Stimulated activated CD4-positive, alpha-beta T cell treated with anti-CD3 and anti-CD28 coated beads, Interleukin-1b, Interleukin-23, amount 100 ng/mL, for 1 hour (primary cell): ENCODE data around the gene VIPR2.

ENCODE experiments used
- DNase-seq, 2 donors: peaks; one replicate each; pipeline ENCODE4 v3.0.0-alpha.2; 2020; ENCODE audit warnings: low read depth in 2 of 2

Gene VIPR2

DNA sequence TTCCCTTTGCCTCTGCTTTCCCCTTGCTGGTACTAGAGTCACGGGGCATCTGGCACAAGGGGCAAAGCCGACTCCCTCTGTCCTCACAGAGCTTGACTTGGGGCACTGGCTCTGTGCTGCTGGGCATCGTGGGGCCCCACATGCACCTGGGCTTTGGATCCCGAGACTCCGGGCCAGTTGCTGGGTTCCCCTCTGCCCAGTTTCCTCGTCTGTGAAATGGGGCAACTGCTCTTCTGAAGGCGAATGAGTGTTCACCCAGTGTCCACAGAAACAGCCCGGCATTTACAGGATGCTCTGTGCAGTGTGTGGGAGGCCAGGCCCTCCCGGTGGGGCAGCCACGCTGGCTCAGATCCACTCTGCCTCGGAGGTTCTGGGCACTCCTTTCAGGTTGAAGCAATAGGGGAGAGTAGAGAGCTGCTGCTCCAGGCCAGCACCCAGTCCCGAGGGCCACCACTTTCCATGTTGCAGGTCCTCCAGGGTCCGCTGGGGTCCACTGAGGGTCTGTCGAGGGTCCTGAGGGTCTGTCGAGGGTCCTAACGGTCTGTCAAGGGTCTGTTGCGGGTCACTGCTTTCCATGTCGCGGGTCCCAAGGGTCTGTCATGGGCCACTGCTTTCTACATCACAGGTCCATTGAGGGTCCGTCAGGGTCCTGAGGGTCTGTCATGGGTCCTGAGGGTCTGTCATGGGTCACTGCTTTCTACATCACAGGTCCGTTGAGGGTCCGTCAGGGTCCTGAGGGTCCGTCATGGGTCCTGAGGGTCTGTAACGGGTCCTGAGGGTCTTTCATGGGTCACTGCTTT, 103.6 kb downstream of the VIPR2 start:
- DNase-seq, result no peak

DNA sequence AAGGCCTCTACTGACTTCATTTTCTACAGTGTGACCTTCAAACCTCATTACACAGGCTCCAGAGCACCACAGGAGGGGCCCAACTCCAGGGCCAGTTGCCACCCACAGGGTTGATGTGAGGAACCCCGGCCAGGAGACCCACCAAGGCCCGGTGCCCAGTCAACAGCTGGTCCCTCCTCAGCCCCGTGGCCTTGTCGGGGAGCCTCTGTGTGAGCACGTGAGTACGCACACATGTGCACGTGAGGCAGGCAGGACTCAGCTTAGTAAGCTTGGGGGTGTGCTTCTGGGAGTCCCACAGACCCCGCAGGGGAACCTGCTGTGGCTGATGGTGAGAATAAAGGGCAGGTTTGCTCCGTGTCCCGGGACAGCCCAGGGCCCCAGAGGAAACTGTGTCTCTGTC, 104.5 kb downstream of the VIPR2 start:
- DNase-seq, result no peak

- no peak for DNase-seq
Measured at GRCh38 chr7:159039716-159040115, 105.0 kb downstream of the VIPR2 start.

- no peak for DNase-seq
Measured at GRCh38 chr7:159038066-159038465, 106.6 kb downstream of the VIPR2 start.

DNA sequence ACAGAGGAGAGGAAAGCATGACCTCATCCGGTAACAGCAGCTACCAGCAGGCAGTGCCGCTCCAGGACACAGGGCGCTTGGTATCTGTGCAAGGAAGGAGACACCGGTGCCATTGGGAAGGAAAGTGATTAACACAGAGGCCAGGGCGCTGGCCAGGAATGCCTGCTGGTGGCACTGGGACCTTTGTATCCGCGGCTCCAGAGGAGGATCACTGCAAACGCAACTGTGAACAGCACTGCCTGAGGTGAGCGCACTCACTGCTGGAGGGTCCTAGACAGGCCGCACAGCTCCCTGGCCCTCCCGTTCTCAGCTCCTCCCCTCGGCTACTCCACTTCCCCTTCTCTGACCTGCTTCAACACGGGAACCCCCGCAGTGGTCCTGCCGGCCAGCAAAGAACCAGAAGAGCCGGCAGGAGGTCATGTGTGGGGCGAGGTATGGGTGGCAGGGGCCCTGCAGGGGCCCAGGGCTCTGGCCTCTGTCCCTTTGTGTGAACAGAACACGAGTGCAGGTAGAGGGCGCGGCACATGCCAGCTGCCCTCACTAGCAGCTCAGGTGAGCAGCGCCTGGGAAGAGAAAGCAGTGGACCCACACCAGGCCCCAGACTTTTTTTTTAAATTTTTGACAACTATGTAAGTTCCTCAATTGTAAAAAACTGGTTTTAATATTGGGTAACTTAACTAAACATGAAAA, 107.6 kb downstream of the VIPR2 start:
- no peak for DNase-seq

DNA sequence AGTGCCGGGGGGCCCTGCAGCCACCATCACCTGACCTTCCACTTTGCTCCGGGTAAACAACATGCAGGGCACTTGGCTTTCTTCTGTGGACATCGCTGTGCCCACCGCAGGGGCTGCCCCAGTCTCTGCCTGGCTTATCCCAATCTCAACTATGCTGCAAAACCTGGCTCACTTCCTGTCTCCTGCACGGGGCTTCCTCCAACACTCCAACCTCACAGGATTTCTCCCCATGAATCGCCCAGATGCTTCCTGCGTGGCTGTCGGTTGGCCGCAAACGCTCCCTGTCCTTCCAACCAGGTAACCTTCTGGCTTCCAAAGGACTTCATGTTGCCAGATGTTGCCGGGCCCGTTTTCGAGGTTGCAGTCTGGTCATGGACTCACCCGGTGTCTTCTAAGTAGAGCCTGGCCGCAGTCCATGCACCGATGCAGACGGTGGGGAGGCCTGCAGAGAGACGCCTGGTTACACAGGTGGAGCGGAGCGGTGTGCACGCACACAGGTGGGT, 109.0 kb downstream of the VIPR2 start:
- DNase-seq, result no peak

DNA sequence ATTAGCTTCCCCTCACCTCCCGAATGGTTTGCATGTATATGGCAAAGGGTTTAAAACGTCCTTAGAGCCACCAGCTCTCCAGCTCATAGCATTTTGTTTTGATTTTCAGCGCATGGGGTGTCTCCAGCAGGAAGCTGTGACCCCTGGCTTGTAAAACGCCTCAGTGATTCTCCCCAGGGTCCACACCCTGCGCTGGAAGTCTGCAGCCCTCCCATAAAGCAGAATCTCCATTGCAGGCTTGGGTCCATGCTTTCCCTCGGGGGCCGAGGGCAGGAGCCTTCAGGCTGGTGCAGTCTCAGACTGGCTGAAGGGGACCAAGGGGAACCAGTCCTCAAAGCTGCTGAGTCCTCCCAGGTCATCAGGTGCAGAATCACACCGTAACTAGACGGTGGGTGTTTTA, 109.7 kb downstream of the VIPR2 start:
- no peak for DNase-seq

DNA sequence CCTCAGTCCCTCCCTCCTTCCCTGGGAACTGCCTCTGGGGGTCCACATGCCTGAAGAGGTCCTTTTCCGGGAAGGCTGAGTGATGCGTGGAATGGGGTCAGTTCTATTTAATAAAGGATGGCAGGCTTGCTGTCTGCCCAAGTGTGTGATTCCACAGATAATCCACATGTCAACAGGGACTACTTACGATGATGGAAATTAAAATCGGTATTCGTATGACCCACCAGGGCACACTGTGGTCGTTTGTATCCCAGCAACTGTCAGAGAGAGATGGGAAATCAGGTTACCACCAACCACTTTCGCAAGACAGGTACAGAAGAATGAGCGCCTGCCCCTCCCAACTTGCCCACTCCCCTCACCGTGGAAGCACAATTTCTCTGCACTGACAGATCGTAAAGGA, 110.3 kb downstream of the VIPR2 start:
- no peak for DNase-seq

- no peak for DNase-seq
Measured at GRCh38 chr7:159033956-159034355, 110.7 kb downstream of the VIPR2 start.

GRCh38 chr7:159033473-159033825, 111.2 kb downstream of the VIPR2 start:
- DNase-seq, result no peak

- DNase-seq, result no peak
Measured at GRCh38 chr7:159032753-159033472, 111.8 kb downstream of the VIPR2 start.

DNA sequence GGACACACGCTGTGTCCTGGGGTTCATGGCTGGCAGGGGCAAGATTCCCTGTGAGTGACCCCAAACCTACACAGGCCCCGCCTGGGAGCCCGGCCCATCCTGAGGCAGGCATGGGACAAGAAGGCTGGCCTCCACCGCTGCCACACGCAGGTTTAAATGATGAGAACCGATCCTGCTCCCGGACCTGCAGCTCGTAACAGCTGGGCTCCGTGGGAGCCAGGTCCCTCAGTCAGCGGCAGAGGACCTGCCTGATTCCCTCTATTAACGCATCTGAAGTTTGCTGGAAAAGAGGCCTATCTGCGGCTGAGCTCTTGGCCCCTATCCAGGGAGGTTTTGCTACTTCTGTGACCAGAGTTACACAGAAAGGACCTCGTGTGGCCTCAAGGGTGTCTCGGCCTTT, 112.3 kb downstream of the VIPR2 start:
- no peak for DNase-seq

DNA sequence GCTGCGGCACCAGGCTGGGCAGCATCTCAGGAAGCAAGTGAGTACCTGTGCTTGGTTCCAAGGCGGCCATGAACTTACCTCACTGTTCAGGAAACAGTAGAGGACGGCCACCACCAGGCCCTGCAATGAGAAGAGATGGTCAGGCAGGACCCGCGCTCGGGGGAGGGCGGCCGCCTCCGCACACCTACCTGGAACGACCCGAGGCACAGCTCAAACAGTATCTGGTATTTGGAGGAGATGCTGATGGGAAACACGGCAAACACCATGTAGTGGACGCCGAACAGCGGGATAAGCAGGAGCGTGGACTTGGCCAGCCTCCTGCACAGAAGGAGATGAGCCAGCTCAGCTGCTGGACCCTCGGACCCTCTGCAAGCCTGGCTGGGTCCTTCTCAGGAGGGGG, 112.9 kb downstream of the VIPR2 start:
- no peak for DNase-seq

DNA sequence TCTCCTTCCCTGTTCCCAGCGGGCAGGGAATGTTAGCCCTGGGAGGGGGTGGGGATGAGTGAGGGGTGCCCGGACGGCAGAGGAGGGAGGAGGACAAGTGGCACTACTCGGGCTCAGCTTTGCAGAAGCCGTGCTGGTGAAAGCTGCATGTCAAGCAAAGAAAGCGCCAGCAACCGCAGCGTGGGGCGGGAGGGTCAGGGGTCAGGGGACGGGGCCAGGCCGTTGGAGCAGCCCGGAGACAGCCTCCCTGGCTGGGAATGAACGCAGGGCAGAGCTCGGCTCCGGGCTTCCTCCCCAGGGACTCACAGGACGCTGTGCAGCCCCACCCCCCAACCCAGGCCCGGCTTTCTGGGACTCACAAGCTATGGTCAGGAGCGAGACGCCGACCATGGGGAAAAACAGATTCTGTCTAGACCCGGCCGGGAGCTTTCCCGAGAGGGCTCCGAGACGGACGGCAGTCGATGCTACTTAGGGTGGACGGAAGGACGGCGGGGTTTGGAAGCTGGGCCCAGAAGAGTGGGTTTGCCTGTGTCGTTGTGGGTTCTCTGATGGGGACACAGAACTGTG, 113.4 kb downstream of the VIPR2 start:
- DNase-seq, result no peak

DNA sequence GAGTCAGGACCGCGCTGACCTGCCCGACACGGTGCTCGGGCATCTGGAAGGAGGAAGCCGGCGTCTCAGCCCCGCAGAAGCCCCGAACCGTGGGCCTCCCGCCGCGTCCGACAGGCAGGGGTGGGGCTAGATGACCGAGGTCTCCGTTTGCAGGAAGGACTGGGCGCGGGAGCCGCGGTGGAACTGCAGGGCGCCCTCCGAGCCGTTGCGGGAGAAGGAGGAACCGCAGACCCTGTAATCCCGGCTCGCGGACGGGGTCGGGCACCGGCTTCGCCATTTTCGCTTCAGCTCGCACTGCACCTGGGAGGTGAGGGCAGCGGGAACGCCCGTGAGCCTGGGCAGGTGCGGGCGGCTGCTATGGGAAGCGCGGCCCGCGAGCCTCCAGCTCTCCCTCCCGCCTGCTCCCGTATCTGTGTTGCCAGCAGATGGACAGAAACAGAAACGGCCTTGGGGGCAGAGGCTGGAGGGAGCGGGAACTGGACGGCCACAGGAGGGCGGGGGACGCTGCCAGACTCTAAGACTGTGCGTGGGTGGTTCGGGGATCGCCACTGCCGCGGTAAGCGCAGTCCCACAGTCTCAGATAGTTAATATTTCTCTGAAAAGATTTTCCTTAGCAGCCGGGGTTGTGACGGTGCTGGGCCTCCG, 114.1 kb downstream of the VIPR2 start:
- DNase-seq, result no peak

- no peak for DNase-seq
Measured at GRCh38 chr7:159028508-159029401, 115.9 kb downstream of the VIPR2 start.

GRCh38 chr7:159027789-159028507, 116.7 kb downstream of the VIPR2 start:
- DNase-seq, result no peak

DNA sequence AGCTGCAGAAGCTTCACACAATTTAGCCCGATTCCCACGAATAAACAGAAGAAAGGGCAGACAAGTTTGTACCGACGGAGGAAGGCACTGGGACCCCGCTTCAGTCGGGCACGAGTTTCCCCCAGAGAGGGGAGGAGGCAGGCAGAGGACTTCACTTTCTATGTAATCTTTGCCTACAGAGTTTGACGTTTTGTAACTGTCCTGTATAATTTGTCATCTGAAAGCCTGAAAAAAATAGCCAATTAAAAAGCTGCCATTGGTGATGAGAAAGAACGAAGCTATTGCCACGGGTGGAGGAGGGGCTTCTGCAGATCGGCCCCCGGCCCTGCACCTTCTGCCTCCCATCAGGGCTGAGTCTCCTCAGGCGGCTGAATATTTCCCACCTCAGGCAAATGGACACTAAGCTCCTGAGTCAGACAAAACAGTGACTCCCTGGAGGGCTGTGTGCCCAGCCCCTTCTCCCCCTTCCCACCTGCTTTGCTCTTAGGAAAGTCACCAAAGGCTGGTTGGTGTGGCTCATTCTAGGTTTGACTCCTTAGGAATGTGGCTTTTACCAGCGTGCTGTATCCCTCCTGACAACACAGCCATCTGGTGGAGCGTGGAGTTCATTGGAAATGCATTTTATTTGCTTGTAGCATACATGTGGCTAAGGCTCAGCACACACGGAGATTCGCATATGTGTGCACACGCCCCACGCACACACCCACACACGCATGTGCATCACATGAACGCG, 117.4 kb downstream of the VIPR2 start:
- DNase-seq, result no peak

DNA sequence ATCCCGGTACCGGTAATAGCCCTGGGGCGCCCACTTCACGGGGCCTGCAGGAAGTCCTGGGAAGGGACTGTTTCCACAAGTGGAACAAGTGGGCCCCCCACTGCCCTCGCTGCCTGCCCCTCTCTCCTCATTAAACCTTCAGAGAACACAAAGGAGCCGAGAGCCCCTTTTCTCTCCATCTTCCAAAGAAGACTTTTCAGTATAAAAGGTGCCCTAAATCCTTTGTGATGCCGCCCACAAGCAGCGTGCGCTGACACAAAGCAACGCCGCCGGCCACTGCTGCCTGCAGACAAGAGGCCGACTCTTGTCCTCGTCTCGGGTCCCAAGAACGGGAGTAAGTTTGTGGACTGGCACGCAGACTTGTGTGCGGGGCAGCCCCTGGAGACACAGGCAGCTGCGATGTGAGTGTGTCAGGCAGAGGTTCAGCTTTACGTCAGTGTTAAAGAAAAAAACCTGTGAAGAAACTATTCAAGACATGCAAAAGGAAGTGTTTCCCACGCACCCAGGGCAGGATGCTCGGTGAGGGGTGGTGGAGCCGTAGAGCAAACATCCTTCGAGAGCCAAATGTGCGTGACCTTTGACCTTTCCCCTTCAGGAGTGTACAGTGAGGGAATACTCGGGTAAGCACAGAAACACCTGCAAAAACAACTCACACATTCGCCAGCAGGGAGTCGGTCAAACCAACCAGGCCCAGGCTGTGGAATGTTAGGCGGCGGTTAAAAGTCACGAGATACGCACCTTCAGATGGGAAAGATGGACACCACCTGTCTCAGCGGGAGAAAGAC, 118.2 kb downstream of the VIPR2 start:
- no peak for DNase-seq
